MM.1S (cell line): Measurements from ENCODE around the gene C2CD3.

ENCODE experiments used
- CTCF ChIP-seq: fragments of 300-600 bp; sonication (generic); IDR thresholded peaks from 2 replicates; pipeline ENCODE4 v1.5.1; 2016; ENCODE audit warnings: antibody characterized with exemption, low read length, mixed read lengths
- EZH2 ChIP-seq: fragments of 300-600 bp; sonication (generic); optimal IDR thresholded peaks from 2 replicates; pipeline ENCODE3; 2017; ENCODE audit warnings: low read depth, mild to moderate bottlenecking, antibody characterized with exemption, low read length, mixed read lengths

- TF ChIP-seq CTCF (no peak), EZH2 (no peak)
Measured at GRCh38 chr11:73998846-73999575, 171.8 kb downstream of the C2CD3 start.
